Measurements from ENCODE around the gene PPP2R5E.

PPP2R5E gene

GRCh38 chr14:63470962-63471793 is 72.0 kb downstream of the PPP2R5E start:
- DNase-seq (ENCODE audit: low read depth) = no peak

GRCh38 chr14:63468294-63468693 is 74.9 kb downstream of the PPP2R5E start:
- DNase-seq (ENCODE audit: low read depth) = no peak

GRCh38 chr14:63467440-63468072 is 75.6 kb downstream of the PPP2R5E start:
- DNase-seq (ENCODE audit: low read depth) = no peak

- DNase-seq (ENCODE audit: low read depth) = no peak
Observed at GRCh38 chr14:63465347-63465746, 77.8 kb downstream of the PPP2R5E start.

- DNase-seq (ENCODE audit: low read depth) = no peak
Observed at GRCh38 chr14:63460680-63461369, 82.4 kb downstream of the PPP2R5E start.

GRCh38 chr14:63459738-63460137 is 83.4 kb downstream of the PPP2R5E start:
- no peak for DNase-seq (ENCODE audit: low read depth)

- no peak for DNase-seq (ENCODE audit: low read depth)
Observed at GRCh38 chr14:63457498-63457897, 85.7 kb downstream of the PPP2R5E start.

- DNase-seq (ENCODE audit: low read depth) = no peak
Observed at GRCh38 chr14:63454863-63455622, 88.1 kb downstream of the PPP2R5E start.

- DNase-seq (ENCODE audit: low read depth) = no peak
Observed at GRCh38 chr14:63454436-63454835, 88.7 kb downstream of the PPP2R5E start.

GRCh38 chr14:63453443-63453936 is 89.7 kb downstream of the PPP2R5E start:
- DNase-seq (ENCODE audit: low read depth) = no peak

- DNase-seq (ENCODE audit: low read depth) = no peak
Observed at GRCh38 chr14:63452796-63453195, 90.4 kb downstream of the PPP2R5E start.

GRCh38 chr14:63448841-63449240 is 94.3 kb downstream of the PPP2R5E start:
- DNase-seq (ENCODE audit: low read depth) = no peak

- no peak for DNase-seq (ENCODE audit: low read depth)
Observed at GRCh38 chr14:63444588-63444987, 98.6 kb downstream of the PPP2R5E start.

- no peak for DNase-seq (ENCODE audit: low read depth)
Observed at GRCh38 chr14:63443988-63444387, 99.2 kb downstream of the PPP2R5E start.

GRCh38 chr14:63443361-63443760 is 99.8 kb downstream of the PPP2R5E start:
- DNase-seq (ENCODE audit: low read depth) = no peak

GRCh38 chr14:63438065-63438757 is 105.0 kb downstream of the PPP2R5E start:
- DNase-seq (ENCODE audit: low read depth) = no peak

GRCh38 chr14:63436286-63437098 is 106.7 kb downstream of the PPP2R5E start:
- no peak for DNase-seq (ENCODE audit: low read depth)

GRCh38 chr14:63435838-63436237 is 107.3 kb downstream of the PPP2R5E start:
- DNase-seq (ENCODE audit: low read depth) = no peak

- DNase-seq (ENCODE audit: low read depth) = no peak
Observed at GRCh38 chr14:63435204-63435603, 108.0 kb downstream of the PPP2R5E start.

- DNase-seq (ENCODE audit: low read depth) = no peak
Observed at GRCh38 chr14:63432888-63433552, 110.2 kb downstream of the PPP2R5E start.
